SH-SY5Y (cell line): Measurements from ENCODE around the gene MTUS2.

ENCODE experiments used
- GATA2 ChIP-seq: IDR thresholded peaks from 2 replicates; pipeline ENCODE4 v1.6.1; 2011; ENCODE audit warnings: mild to moderate bottlenecking, low read depth, low read length
- GATA3 ChIP-seq: IDR thresholded peaks from 2 replicates; pipeline ENCODE4 v1.6.1; 2011; ENCODE audit warnings: low read depth, mild to moderate bottlenecking, low read length, moderate library complexity

GRCh38 chr13:29453617-29454011, 633.5 kb downstream of the MTUS2 start:
- TF ChIP-seq GATA2 (no peak), GATA3 (no peak)
